ENCODE measurements around the gene OLR1. TPM values are rescaled to one million over a fixed set of nuclear protein-coding genes. Genes with fewer than 3 reads are reported as not detected.

The OLR1 gene
- total and polyA plus RNA-seq, 2 donors (not counting 1 experiment from before 2014, with no cell fraction given): not detected

DNA sequence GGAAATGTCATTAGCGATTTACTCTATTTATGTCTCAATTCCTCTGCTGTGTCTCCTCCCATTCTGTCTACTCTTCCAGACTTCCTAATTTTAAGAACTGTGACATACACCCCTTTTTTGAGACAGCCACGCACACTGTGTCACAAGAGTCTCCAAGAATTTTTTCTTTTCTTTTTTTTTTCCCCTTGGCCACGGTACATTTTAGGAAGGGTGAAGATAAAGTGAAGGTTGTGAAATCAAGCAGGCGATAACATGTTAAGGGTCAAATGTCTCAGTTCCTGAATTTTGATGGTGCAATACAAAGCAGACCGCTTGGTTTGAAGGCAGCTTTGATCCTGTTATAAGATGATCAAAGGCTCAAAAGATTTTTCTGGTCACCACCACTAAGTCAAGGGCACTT is 4.3 kb downstream of the OLR1 start:
- TF ChIP-seq CTCF (IDR thresholded peaks at IDR 0.05): no peak
- Mint-ChIP-seq H3K27me3 (peaks cover 32% of the 10 kb centered on the region), H3K9me3 (ENCODE audit: insufficient read depth) (no peaks in the 10 kb centered on the region), H3K4me1 (peaks cover 4% of the 10 kb centered on the region), H3K27ac (no peak overlapping the region), H3K4me3 (no peak overlapping the region)
- CTCF ChIA-PET: interaction anchor here (1.0 kb wide), 1 partner anchor 14 kb away, joined by 5 read pairs; no protein-coding TSS in a partner anchor
- H3K36me3 ChIP-seq (replicated peaks in 1 of 2; ENCODE audit: control extremely low read depth in 1 of 2, control insufficient read depth in 1 of 2, extremely low read depth in 1 of 2, insufficient read depth in 2 of 2, low read length in 1 of 2): no peaks in the 10 kb centered on the region
- no peaks in the 10 kb centered on the region for H3K79me2 ChIP-seq (ENCODE audit: control insufficient read depth, insufficient read depth, low read length)
- WGBS (ENCODE audit: insufficient coverage): 0% methylated on average over 1 of the region's 5 CpGs
- ATAC-seq (ENCODE audit: low read depth) (no peak), DNase-seq (no peak)
- no peak overlapping the region for H3K9ac ChIP-seq (ENCODE audit: low read length)
- no peaks in the 10 kb centered on the region for H3K9me3 ChIP-seq (ENCODE audit: control extremely low read depth in 1 of 3, control insufficient read depth in 2 of 3, insufficient read depth in 1 of 3, low read length in 2 of 3)
- POLR2A ChIA-PET: no interaction called here
- H3K4me3 ChIP-seq (ENCODE audit: control extremely low read depth in 1 of 5, extremely low read depth in 1 of 5, insufficient read depth in 1 of 5, low read depth in 2 of 5, low read length in 4 of 5): no peak overlapping the region
- no peak overlapping the region for H3K27ac ChIP-seq (ENCODE audit: low read length in 2 of 2)
- H3K4me1 ChIP-seq (ENCODE audit: control insufficient read depth in 2 of 2, insufficient read depth in 2 of 2, low read length in 2 of 2): no peaks in the 10 kb centered on the region
- no peak overlapping the region for H2AFZ ChIP-seq (ENCODE audit: insufficient read depth, low read depth, low read length, poor library complexity, severe bottlenecking)
- no peaks in the 10 kb centered on the region for H4K20me1 ChIP-seq (ENCODE audit: control insufficient read depth, insufficient read depth, low read length, poor library complexity, severe bottlenecking)
- H3K27me3 ChIP-seq (replicated peaks in 1 of 4; ENCODE audit: control extremely low read depth in 1 of 4, control insufficient read depth in 3 of 4, insufficient read depth in 4 of 4, low read length in 3 of 4): peaks cover 0 to 6% (median 2%) of the 10 kb centered on the region in 4 experiments
- H3K4me2 ChIP-seq (replicated peaks; ENCODE audit: low read depth, low read length, poor library complexity, severe bottlenecking): no peak overlapping the region
- intact Hi-C loops (cut with micrococcal nuclease): no loop called here

DNA sequence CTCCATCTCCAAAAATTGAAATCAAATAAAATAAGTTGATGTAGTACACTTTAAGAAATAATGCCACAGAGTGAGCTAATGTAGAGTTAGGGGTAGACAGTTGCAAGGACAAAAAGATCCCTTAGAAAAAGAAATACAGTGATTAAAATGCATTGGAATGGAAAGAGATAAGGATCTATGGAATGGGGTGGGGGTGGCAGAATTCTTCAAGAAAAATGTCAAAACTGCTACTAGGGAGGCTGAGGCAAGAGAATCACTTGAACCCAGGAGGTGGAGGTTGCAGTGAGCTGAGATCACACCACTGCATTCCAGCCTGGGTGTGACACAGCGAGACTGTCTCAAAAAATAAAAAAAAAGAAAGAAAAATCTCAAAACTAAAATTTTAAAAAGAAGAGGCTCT is 6.5 kb downstream of the OLR1 start:
- CTCF ChIA-PET: interaction anchor here (6.6 kb wide), 1 partner anchor 13 kb away, joined by 30 read pairs; no protein-coding TSS in a partner anchor
- peaks cover 15% of the 10 kb centered on the region for H3K27me3 Mint-ChIP-seq

More for the DNA sequence above, 6.5 kb downstream of the OLR1 start:
- no peaks in the 10 kb centered on the region for H3K9me3 Mint-ChIP-seq (ENCODE audit: insufficient read depth)
- Histone ChIP-seq H3K9me3 (ENCODE audit: control extremely low read depth in 1 of 3, control insufficient read depth in 2 of 3, insufficient read depth in 1 of 3, low read length in 2 of 3) (no peaks in the 10 kb centered on the region), H3K9ac (ENCODE audit: low read length) (no peak overlapping the region), H3K27me3 (replicated peaks in 1 of 4; ENCODE audit: control extremely low read depth in 1 of 4, control insufficient read depth in 3 of 4, insufficient read depth in 4 of 4, low read length in 3 of 4) (peaks cover 0 to 5% (median 1%) of the 10 kb centered on the region in 4 experiments), H3K4me3 (ENCODE audit: control extremely low read depth in 1 of 5, extremely low read depth in 1 of 5, insufficient read depth in 1 of 5, low read depth in 2 of 5, low read length in 4 of 5) (no peak overlapping the region), H3K27ac (ENCODE audit: low read length in 2 of 2) (no peak overlapping the region), H4K20me1 (ENCODE audit: control insufficient read depth, insufficient read depth, low read length, poor library complexity, severe bottlenecking) (no peaks in the 10 kb centered on the region), H3K79me2 (ENCODE audit: control insufficient read depth, insufficient read depth, low read length) (no peaks in the 10 kb centered on the region), H3K36me3 (replicated peaks in 1 of 2; ENCODE audit: control extremely low read depth in 1 of 2, control insufficient read depth in 1 of 2, extremely low read depth in 1 of 2, insufficient read depth in 2 of 2, low read length in 1 of 2) (no peaks in the 10 kb centered on the region), H2AFZ (ENCODE audit: insufficient read depth, low read depth, low read length, poor library complexity, severe bottlenecking) (no peak overlapping the region), H3K4me1 (ENCODE audit: control insufficient read depth in 2 of 2, insufficient read depth in 2 of 2, low read length in 2 of 2) (peaks cover 9 to 11% of the 10 kb centered on the region in 2 donors), H3K4me2 (replicated peaks; ENCODE audit: low read depth, low read length, poor library complexity, severe bottlenecking) (no peak overlapping the region)
- TF ChIP-seq CTCF (IDR thresholded peaks at IDR 0.05) (no peak), EZH2 (IDR thresholded peaks at IDR 0.05; ENCODE audit: borderline replicate concordance, insufficient read depth, low read depth, low read length, poor library complexity, severe bottlenecking) (no peak)
- H3K27ac Mint-ChIP-seq: no peak overlapping the region
- ATAC-seq (ENCODE audit: low read depth) (no peak), DNase-seq (no peak)
- intact Hi-C loops (cut with micrococcal nuclease): no loop called here
- no peak overlapping the region for H3K4me3 Mint-ChIP-seq
- H3K4me1 Mint-ChIP-seq: peaks cover 14% of the 10 kb centered on the region
- no CpG with 5 or more reads among the region's 1 CpG for WGBS (ENCODE audit: insufficient coverage)
- POLR2A ChIA-PET: no interaction called here
